GM10248 (cell line): ENCODE data around the gene DNAJC8.

ENCODE experiments used
- CTCF ChIA-PET: fragments of 300-600 bp; sonication (Branson Sonifier 250); formaldehyde crosslinking; extraction: SDS; loops from one replicate; lab custom pipeline; 2021; ENCODE audit warnings: antibody characterized with exemption; lab: Yijun Ruan, JAX
- POLR2A ChIA-PET: fragments of 350-650 bp; sonication (Branson Sonifier 250); formaldehyde crosslinking; extraction: SDS; loops from one replicate; lab custom pipeline; 2020; ENCODE audit warnings: antibody characterized with exemption; lab: Yijun Ruan, JAX
- DNase-seq: peaks from one replicate; pipeline ENCODE4 v3.0.0; 2012; ENCODE audit errors: extremely low spot score
- CTCF ChIP-seq: IDR thresholded peaks from 2 replicates; pipeline ENCODE4 v1.5.1; 2012; ENCODE audit warnings: mild to moderate bottlenecking, low read depth; ENCODE audit errors: extremely low read depth, missing control alignments, control extremely low read depth

DNAJC8 gene

GRCh38 chr1:28156821-28157220 is 76.0 kb downstream of the DNAJC8 start:
- ChIA-PET POLR2A (no interaction called here), CTCF (interaction anchor here (0.8 to 1.1 kb wide), 2 partner anchors 24 to 66 kb away, joined by 3 read pairs; no protein-coding TSS in a partner anchor)
- DNase-seq = no peak
- TF ChIP-seq CTCF = no peak

GRCh38 chr1:28155628-28156027 is 77.2 kb downstream of the DNAJC8 start:
- no peak for TF ChIP-seq CTCF
- ChIA-PET CTCF (interaction anchor here (0.8 to 2.4 kb wide), 4 partner anchors 8 to 64 kb away, joined by 3 to 13 read pairs (median 4); no protein-coding TSS in a partner anchor), POLR2A (no interaction called here)
- no peak for DNase-seq

GRCh38 chr1:28154078-28154594 is 78.7 kb downstream of the DNAJC8 start:
- DNase-seq = no peak
- CTCF ChIA-PET = interaction anchor here (1.0 to 2.4 kb wide), 5 partner anchors 10 to 55 kb away, joined by 3 to 13 read pairs (median 4); no protein-coding TSS in a partner anchor

More at GRCh38 chr1:28154078-28154594, 78.7 kb downstream of the DNAJC8 start:
- TF ChIP-seq CTCF = no peak
- POLR2A ChIA-PET = no interaction called here
